ENCODE data around the gene VSIG1. TPM values are rescaled to one million over a fixed set of nuclear protein-coding genes. Genes with fewer than 3 reads are reported as not detected.

VSIG1 gene
- total and polyA plus RNA-seq, 4 donors, result not detected

DNA sequence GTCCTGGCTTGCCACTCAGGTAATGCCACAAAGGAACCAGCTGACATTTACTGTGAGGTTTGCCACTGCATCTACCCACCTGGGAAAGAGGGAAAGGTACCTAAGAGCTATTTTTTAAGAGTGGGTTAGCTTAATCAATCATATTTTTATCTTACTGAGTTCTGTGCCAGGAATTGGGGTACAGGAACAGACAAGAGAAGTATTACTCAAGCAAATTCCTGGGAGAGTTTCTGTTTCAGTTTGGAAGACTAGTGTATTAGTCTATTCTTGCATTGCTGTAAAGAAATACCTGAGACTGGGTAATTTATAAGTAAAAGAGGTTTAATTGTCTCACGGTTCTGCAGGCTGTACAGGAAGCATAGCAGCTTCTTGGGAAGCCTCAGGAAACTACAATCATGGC lies 23.3 kb downstream of the VSIG1 start:
- Histone ChIP-seq H3K27ac (ENCODE audit: low read depth in 1 of 2, low read length in 2 of 2) (no peak overlapping the region), H3K9ac (ENCODE audit: low read depth in 1 of 2, low read length in 2 of 2) (no peak overlapping the region), H3K27me3 (ENCODE audit: control insufficient read depth in 4 of 4, insufficient read depth in 4 of 4, low read length in 3 of 4) (no peaks in the 10 kb centered on the region), H3K4me3 (ENCODE audit: low read depth in 1 of 3, low read length in 3 of 3) (no peak overlapping the region), H3K9me3 (ENCODE audit: control insufficient read depth in 4 of 4, low read length in 3 of 4) (no peaks in the 10 kb centered on the region), H3K4me1 (ENCODE audit: control insufficient read depth in 4 of 4, insufficient read depth in 4 of 4, low read length in 3 of 4) (no peaks in the 10 kb centered on the region), H3K36me3 (ENCODE audit: control insufficient read depth in 4 of 4, insufficient read depth in 3 of 4, low read depth in 1 of 4, low read length in 3 of 4) (no peaks in the 10 kb centered on the region)
- DNase-seq (ENCODE audit: low spot score), result no peak
- no peak for TF ChIP-seq JUND (IDR thresholded peaks at IDR 0.05)
- no peak for TF ChIP-seq TAF1 (conservative IDR thresholded peaks at IDR 0.05)
- TF ChIP-seq RAD21 (IDR thresholded peaks at IDR 0.05), result no peak
- TF ChIP-seq GABPA (IDR thresholded peaks at IDR 0.05 in 1 of 2, conservative IDR thresholded peaks at IDR 0.05 in 1 of 2), result no peak
- TF ChIP-seq, protein P1, sequence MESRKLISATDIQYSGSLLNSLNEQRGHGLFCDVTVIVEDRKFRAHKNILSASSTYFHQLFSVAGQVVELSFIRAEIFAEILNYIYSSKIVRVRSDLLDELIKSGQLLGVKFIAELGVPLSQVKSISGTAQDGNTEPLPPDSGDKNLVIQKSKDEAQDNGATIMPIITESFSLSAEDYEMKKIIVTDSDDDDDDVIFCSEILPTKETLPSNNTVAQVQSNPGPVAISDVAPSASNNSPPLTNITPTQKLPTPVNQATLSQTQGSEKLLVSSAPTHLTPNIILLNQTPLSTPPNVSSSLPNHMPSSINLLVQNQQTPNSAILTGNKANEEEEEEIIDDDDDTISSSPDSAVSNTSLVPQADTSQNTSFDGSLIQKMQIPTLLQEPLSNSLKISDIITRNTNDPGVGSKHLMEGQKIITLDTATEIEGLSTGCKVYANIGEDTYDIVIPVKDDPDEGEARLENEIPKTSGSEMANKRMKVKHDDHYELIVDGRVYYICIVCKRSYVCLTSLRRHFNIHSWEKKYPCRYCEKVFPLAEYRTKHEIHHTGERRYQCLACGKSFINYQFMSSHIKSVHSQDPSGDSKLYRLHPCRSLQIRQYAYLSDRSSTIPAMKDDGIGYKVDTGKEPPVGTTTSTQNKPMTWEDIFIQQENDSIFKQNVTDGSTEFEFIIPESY (IDR thresholded peaks at IDR 0.05), result no peak
- no peak for TF ChIP-seq EGR1 (IDR thresholded peaks at IDR 0.05; ENCODE audit: low read depth in 2 of 2)
- TF ChIP-seq, protein P2, sequence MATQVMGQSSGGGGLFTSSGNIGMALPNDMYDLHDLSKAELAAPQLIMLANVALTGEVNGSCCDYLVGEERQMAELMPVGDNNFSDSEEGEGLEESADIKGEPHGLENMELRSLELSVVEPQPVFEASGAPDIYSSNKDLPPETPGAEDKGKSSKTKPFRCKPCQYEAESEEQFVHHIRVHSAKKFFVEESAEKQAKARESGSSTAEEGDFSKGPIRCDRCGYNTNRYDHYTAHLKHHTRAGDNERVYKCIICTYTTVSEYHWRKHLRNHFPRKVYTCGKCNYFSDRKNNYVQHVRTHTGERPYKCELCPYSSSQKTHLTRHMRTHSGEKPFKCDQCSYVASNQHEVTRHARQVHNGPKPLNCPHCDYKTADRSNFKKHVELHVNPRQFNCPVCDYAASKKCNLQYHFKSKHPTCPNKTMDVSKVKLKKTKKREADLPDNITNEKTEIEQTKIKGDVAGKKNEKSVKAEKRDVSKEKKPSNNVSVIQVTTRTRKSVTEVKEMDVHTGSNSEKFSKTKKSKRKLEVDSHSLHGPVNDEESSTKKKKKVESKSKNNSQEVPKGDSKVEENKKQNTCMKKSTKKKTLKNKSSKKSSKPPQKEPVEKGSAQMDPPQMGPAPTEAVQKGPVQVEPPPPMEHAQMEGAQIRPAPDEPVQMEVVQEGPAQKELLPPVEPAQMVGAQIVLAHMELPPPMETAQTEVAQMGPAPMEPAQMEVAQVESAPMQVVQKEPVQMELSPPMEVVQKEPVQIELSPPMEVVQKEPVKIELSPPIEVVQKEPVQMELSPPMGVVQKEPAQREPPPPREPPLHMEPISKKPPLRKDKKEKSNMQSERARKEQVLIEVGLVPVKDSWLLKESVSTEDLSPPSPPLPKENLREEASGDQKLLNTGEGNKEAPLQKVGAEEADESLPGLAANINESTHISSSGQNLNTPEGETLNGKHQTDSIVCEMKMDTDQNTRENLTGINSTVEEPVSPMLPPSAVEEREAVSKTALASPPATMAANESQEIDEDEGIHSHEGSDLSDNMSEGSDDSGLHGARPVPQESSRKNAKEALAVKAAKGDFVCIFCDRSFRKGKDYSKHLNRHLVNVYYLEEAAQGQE (IDR thresholded peaks at IDR 0.05), result no peak
- TF ChIP-seq RXRA (IDR thresholded peaks at IDR 0.05), result no peak
- TF ChIP-seq, protein P3, sequence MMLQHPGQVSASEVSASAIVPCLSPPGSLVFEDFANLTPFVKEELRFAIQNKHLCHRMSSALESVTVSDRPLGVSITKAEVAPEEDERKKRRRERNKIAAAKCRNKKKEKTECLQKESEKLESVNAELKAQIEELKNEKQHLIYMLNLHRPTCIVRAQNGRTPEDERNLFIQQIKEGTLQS (IDR thresholded peaks at IDR 0.05), result no peak
- TF ChIP-seq, protein P4, sequence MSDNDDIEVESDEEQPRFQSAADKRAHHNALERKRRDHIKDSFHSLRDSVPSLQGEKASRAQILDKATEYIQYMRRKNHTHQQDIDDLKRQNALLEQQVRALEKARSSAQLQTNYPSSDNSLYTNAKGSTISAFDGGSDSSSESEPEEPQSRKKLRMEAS (IDR thresholded peaks at IDR 0.05), result no peak
- no peak for TF ChIP-seq SP1 (IDR thresholded peaks at IDR 0.05)
- TF ChIP-seq, protein P5, sequence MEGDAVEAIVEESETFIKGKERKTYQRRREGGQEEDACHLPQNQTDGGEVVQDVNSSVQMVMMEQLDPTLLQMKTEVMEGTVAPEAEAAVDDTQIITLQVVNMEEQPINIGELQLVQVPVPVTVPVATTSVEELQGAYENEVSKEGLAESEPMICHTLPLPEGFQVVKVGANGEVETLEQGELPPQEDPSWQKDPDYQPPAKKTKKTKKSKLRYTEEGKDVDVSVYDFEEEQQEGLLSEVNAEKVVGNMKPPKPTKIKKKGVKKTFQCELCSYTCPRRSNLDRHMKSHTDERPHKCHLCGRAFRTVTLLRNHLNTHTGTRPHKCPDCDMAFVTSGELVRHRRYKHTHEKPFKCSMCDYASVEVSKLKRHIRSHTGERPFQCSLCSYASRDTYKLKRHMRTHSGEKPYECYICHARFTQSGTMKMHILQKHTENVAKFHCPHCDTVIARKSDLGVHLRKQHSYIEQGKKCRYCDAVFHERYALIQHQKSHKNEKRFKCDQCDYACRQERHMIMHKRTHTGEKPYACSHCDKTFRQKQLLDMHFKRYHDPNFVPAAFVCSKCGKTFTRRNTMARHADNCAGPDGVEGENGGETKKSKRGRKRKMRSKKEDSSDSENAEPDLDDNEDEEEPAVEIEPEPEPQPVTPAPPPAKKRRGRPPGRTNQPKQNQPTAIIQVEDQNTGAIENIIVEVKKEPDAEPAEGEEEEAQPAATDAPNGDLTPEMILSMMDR (IDR thresholded peaks at IDR 0.05; ENCODE audit: low read depth, low read length, missing input control), result no peak
- no peak for TF ChIP-seq HNF4G (IDR thresholded peaks at IDR 0.05)
- no peak for TF ChIP-seq NR2F2 (IDR thresholded peaks at IDR 0.05)
- no peak for TF ChIP-seq FOXA1 (IDR thresholded peaks at IDR 0.05)
- TF ChIP-seq YY1 (IDR thresholded peaks at IDR 0.05), result no peak
- WGBS, result 66% methylated on average over 1 of the region's 1 CpG

DNA sequence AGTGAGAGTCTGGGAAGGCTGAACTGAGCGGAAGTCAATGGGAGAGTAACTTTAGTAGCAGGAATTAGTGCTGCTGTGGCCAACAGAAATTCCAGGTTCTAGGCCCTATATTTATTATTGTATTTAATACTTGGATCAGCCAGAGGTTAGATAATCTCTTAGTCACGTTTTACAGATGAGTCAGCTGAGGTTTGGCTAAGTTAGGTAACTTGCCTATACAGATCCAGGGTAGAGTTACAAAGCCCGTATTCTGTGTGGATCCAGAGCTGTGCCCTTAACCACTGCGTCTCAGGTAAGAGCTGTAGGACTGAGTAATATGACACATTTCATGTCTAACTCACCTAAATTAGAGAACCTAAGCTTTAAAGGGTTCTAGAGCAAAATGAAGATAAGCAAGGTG lies 26.0 kb downstream of the VSIG1 start:
- H3K4me3 ChIP-seq (ENCODE audit: low read depth in 1 of 3, low read length in 3 of 3), result no peak overlapping the region
- no peak for DNase-seq (ENCODE audit: low spot score)
- H3K9me3 ChIP-seq (ENCODE audit: control insufficient read depth in 4 of 4, low read length in 3 of 4), result no peaks in the 10 kb centered on the region
- no peak overlapping the region for H3K27ac ChIP-seq (ENCODE audit: low read depth in 1 of 2, low read length in 2 of 2)
- 77% methylated on average over 4 of the region's 4 CpGs for WGBS
- H3K4me1 ChIP-seq (ENCODE audit: control insufficient read depth in 4 of 4, insufficient read depth in 4 of 4, low read length in 3 of 4), result no peaks in the 10 kb centered on the region
- no peaks in the 10 kb centered on the region for H3K36me3 ChIP-seq (ENCODE audit: control insufficient read depth in 4 of 4, insufficient read depth in 3 of 4, low read depth in 1 of 4, low read length in 3 of 4)
- no peak overlapping the region for H3K9ac ChIP-seq (ENCODE audit: low read depth in 1 of 2, low read length in 2 of 2)
- peaks cover 0 to 2% (median 0%) of the 10 kb centered on the region in 4 donors for H3K27me3 ChIP-seq (ENCODE audit: control insufficient read depth in 4 of 4, insufficient read depth in 4 of 4, low read length in 3 of 4)
- TF ChIP-seq GABPA (IDR thresholded peaks at IDR 0.05 in 1 of 2, conservative IDR thresholded peaks at IDR 0.05 in 1 of 2) (no peak), HNF4G (IDR thresholded peaks at IDR 0.05) (no peak), RXRA (IDR thresholded peaks at IDR 0.05) (no peak), JUND (IDR thresholded peaks at IDR 0.05) (no peak), YY1 (IDR thresholded peaks at IDR 0.05) (no peak), FOXA2 (IDR thresholded peaks at IDR 0.05) (no peak), EGR1 (IDR thresholded peaks at IDR 0.05; ENCODE audit: low read depth in 2 of 2) (no peak), FOXA1 (IDR thresholded peaks at IDR 0.05) (no peak), HNF4A (conservative IDR thresholded peaks at IDR 0.05) (no peak)
- TF ChIP-seq, protein P5 (IDR thresholded peaks at IDR 0.05; ENCODE audit: low read depth, low read length, missing input control), result no peak
- TF ChIP-seq, protein P3 (IDR thresholded peaks at IDR 0.05), result no peak
- TF ChIP-seq, protein P4 (IDR thresholded peaks at IDR 0.05), result no peak
- TF ChIP-seq, protein P1 (IDR thresholded peaks at IDR 0.05), result no peak

Measured in liver (tissue), 9 donors.